Erythroblast (primary cell): Measurements from ENCODE around the gene SLC19A2.

Experiments
- GATA1 ChIP-seq: IDR thresholded peaks from 2 replicates; pipeline ENCODE4 v1.6.1; 2011; ENCODE audit warnings: low read depth, mild to moderate bottlenecking, control low read depth, low read length, moderate library complexity
- POLR2A ChIP-seq: IDR thresholded peaks from 2 replicates; pipeline ENCODE4 v1.6.1; 2011; ENCODE audit warnings: mild to moderate bottlenecking, low read length

DNA sequence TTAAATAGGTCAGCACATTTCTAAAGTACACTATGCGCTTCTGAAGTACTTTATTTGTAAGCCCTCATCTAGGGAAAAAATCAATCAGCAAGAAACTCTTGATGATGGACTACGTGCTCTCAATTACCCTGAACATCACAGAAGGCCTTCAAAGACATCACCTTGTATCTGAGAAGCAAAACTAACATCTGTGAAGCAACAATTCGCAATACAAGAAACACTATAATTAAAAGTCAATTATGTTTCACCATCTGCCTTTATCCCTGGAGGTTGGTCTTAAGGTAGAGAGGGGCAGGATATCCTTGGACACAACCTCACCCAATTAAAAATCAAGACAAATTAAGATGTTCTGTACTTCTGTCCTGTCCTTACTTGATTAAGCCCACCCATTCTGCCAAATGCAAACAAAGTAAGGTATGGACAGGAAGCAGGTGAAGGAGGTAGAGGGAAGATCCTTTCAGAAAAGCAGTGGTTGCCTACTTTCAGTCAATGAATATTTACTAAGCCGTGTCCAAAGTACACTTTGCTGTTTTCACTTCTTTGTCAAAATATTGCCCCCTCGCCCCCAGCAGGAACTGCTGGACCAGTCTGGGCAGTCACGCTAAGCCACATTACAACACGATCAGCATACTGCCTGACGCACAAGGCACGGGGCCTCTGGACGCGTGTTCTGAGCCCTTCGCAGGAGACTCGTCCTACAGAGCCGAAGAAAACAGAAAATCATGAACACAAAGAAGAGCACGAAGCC is 887 bp downstream of the SLC19A2 start:
- TF ChIP-seq POLR2A (no peak), GATA1 (no peak)
